GM21619 (cell line): Measurements from ENCODE around the gene KPNA1.

ENCODE experiments used
- ATAC-seq: cut with Tn5 transposase; IDR thresholded peaks from one replicate; pipeline ENCODE4 v1.9.1; 2021; ENCODE audit not compliant: unreplicated experiment

The KPNA1 gene

GRCh38 chr3:122514123-122515019 lies at the start of gene KPNA1:
TSS of gene KPNA1 (minus strand) at chr3:122514939. CDS start at chr3:122496565, 18,374 bp downstream.
- ATAC-seq = peak; percentile 81

GRCh38 chr3:122564155-122564912 lies 49.6 kb upstream of the KPNA1 start, which contains the start of the genes DTX3L and PARP9:
TSS of gene DTX3L (plus strand) at chr3:122564338. CDS start at chr3:122564427, 89 bp downstream.
TSS of gene PARP9 (minus strand) at chr3:122564300. CDS start at chr3:122559620, 4,680 bp downstream.
- ATAC-seq = peak; percentile 73

DNA sequence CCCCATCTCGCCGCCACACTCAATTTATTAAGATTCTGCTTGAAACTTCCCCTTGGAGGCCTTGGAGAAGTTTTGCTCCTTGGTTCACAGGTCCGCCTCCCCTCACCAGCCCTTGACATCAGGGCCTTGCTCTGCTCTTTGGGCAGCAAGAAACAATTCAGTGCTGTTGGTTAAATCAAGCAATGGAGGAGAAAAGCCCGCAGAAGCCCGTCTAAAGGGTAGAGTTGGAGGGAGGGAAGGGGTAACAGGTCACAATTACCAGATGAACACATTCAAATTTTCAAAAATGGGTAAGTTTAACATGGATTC lies 48.9 kb upstream of the KPNA1 start:
- no peak for ATAC-seq

DNA sequence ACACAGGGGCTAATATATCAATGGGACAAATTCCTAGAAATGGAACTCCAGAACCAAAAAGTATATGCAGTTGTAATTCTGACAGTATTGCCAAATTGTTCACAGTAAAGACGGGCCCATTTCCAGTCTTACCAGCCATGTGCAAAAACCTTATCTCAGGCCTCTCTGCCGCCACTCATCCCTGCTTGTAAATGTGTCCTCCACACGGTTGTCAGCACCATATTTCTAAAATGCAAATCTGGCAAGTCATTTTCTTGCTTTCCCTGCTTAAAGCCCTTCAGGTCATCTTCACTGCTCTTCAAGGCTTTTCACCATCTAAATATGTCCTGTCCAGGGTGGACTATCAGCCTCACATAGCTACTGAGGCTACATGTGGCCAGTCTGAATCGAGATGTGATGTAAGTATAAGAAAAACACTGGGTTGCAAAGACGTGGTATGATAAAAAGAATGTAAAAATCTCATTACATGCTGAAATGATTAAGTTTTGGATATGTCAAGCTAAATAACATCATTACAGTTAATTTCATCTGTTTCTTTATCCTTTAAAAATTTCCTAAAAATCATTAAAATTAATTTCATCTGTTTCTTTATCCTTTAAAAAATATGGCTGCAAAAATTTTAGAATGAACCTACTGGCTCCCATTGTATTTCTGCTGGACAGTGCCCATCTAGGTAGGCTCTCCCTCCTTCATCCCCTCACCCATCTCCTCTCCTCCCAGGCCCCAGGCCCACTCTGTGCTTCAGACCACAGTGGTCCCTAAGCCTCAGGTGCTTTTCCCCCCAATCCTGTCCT lies 48.4 kb upstream of the KPNA1 start:
- no peak for ATAC-seq

DNA sequence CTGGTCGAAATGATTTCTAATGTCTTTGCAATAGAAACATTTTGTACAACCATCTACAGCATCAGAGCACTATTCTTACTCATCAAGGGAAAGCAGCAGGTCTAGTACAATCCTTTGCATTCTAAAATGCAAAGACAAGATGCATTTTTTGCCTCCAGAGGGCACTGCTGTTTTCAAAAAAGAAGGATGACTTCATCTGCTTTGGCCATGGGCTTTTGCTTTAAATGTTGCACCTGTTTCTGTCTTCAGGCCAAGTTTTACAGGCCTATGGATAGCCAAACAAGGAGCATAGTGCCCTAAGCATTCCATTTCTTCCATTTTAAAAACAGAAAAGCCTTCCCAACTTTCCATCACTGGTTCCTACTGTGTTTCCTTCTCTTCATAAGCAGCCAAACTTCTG lies 45.9 kb upstream of the KPNA1 start:
- ATAC-seq = no peak

GRCh38 chr3:122559906-122560305 lies 45.2 kb upstream of the KPNA1 start:
- no peak for ATAC-seq

GRCh38 chr3:122558605-122559004 lies 43.9 kb upstream of the KPNA1 start:
- ATAC-seq = no peak

GRCh38 chr3:122557356-122557755 lies 42.6 kb upstream of the KPNA1 start:
- ATAC-seq = no peak

DNA sequence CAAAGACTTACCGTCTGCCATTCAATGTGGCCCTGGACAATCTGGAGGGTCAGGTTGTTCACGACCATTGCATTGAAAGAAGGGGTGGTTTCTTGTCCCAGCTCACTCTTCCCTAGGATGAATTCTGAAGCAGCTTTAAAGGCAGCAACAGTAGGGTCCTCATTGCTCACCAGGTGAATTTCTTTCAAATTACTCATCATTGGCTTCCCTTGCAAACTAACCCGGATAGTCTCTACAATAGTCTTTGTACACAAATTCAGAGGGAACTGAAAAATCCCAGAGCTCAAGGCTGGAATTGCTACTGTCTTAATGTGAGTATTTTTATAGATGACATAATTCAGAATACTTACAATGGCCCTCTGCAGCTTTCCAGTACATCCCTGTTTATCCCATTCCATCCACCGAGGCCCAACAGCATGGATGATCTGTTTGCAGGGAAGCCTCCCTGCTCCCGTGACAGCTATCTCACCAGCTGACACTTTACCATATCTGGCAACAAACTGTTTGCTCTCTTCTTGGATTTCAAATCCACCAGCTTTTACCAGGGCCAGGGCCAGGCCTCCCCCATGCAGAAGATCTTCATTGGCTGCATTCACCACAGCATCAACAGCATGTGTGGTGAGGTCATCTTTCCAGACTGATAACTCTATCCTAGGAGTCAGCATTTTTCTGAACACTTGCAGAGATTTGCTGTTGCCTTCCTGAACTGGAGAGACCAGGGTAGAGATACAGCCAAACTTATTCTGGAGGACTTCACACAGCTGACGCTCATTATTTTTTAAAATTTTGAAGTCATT lies 40.7 kb upstream of the KPNA1 start:
- no peak for ATAC-seq

GRCh38 chr3:122553171-122553570 lies 38.4 kb upstream of the KPNA1 start:
- ATAC-seq = no peak

GRCh38 chr3:122548619-122549018 lies 33.9 kb upstream of the KPNA1 start:
- ATAC-seq = no peak

DNA sequence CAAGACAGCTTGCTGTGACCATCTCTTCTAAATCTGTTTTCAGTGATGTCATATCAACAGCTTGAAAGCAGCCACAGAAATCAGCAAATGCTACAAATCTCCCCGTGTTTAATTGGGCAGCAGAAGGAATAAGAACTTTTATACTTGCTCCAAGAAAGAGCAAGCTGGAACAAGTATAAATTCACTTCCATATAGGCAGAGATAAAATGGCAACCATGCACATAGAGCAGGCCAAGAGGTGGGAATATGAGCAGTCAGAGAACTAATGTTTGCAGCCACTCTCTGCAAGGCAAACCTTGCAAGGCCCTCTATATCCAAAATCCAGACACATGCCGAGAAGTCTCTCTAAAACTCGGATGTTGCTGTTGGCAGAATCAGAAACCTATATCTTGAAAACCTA lies 33.3 kb upstream of the KPNA1 start:
- no peak for ATAC-seq

DNA sequence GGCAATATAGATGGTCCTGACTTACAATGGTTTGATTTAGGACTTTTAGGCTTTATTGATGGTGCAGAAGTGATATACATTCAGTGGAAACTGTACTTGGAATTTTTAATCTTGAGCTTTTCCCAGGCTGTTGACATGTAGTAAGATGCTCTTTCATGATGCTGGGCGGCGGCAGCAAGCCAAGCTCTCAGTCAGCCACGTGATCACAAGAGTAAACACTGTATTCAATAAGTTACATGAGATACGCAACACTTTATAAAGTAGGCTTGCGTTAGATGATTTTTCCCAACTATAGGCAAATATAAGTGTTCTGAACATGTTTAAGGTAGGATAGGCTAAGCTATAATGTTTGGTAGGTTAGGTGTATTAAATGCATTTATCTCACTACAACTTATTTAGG lies 31.4 kb upstream of the KPNA1 start:
- no peak for ATAC-seq

DNA sequence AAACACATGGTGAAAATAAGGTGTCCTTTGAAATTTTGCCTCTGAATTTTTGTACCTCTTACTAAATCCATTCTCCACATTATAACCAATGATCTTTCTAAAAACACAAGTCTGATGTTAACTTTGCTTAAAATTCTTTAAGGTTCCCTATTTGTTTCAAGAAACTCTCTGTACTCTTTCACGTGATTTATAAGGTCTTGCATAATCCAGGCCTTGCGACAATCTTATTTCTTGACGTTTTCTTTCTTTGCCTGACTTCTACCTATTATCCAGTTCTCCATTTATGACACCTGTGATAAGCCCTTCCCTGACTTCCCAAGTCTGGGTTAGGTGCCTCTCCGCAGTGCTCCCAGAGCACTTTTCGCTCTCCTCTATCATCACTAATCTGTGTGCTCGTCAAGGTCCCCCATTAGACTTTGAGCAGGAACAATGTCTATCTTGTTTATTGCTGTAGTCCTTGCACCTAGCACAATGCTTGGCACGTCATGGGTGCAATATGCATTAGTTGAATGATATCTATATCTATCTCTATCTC lies 24.3 kb upstream of the KPNA1 start:
- no peak for ATAC-seq

- no peak for ATAC-seq
Observed at GRCh38 chr3:122536632-122537001, 21.9 kb upstream of the KPNA1 start.

- no peak for ATAC-seq
Observed at GRCh38 chr3:122535964-122536631, 21.4 kb upstream of the KPNA1 start.

- ATAC-seq = peak; percentile 100
Observed at GRCh38 chr3:122533931-122534334, 19.2 kb upstream of the KPNA1 start.

GRCh38 chr3:122533480-122533879 lies 18.7 kb upstream of the KPNA1 start:
- no peak for ATAC-seq

GRCh38 chr3:122530164-122530563 lies 15.4 kb upstream of the KPNA1 start:
- no peak for ATAC-seq

DNA sequence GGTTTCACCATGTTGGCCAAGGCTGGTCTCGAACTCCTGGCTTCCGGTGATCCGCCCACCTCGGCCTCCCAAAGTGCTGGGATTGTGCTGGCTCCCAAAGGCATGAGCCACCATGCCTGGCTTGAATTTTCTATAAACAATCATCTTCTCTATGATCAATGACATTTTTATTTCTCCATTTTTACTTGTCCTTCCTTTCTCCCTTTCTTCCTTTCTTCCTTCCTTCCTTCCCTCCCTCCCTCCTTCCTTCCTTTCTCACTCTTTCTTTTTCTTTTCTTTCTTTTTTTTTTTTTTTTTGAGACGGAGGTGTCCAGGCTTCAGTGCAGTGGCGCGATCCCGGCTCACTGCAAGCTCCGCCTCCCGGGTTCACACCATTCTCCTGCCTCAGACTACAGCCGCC lies 8.6 kb upstream of the KPNA1 start:
- ATAC-seq = no peak
